Adrenal gland (tissue), 5 donors: Measurements from ENCODE around the gene ADCK1.

Experiments
- POLR2A ChIP-seq, 2 donors: fragments of 450-650 bp; IDR thresholded peaks; one replicate each; pipeline ENCODE4 v1.6.1; 2017; ENCODE audit warnings: antibody characterized with exemption in 2 of 2, mild to moderate bottlenecking in 2 of 2, moderate library complexity in 1 of 2
- TF ChIP-seq, protein P1 (sequence below), 6 experiments: fragments of 450-650 bp in 4 of 6; fragments of 200-600 bp in 2 of 6; sonication (generic) in 1 of 6; IDR thresholded peaks; 1 replicate in 5 of 6; 2 replicates in 1 of 6; pipeline versions ENCODE4 v1.5.1 to v1.8.0; 2016 to 2021; ENCODE audit warnings: antibody characterized with exemption in 6 of 6, mild to moderate bottlenecking in 2 of 6, moderate library complexity in 1 of 6
- donor health status: DM: no; HTN: no; CAD: no.

DNA sequence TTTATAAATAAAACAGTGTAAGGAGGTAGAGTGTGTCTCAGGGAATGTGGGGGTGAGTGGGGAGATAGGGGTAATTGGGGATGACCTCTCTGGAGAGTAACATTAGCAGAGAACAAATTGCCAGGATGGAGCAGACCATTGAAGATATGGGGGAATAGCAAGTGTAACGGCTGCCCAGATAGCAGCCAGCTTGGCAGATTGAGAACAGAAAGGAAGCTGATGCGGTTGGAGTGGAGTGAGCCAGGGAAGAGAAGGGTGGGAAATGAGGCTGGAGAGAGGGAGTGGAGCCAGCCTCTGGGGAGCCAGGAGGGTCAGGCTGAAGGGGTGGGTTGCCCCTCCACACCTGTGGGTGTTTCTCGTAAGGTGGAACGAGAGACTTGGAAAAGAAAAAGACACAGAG, 5.6 kb upstream of the ADCK1 start:
- TF ChIP-seq POLR2A (IDR thresholded peaks at IDR 0.05), result no peak
- TF ChIP-seq, protein P1, sequence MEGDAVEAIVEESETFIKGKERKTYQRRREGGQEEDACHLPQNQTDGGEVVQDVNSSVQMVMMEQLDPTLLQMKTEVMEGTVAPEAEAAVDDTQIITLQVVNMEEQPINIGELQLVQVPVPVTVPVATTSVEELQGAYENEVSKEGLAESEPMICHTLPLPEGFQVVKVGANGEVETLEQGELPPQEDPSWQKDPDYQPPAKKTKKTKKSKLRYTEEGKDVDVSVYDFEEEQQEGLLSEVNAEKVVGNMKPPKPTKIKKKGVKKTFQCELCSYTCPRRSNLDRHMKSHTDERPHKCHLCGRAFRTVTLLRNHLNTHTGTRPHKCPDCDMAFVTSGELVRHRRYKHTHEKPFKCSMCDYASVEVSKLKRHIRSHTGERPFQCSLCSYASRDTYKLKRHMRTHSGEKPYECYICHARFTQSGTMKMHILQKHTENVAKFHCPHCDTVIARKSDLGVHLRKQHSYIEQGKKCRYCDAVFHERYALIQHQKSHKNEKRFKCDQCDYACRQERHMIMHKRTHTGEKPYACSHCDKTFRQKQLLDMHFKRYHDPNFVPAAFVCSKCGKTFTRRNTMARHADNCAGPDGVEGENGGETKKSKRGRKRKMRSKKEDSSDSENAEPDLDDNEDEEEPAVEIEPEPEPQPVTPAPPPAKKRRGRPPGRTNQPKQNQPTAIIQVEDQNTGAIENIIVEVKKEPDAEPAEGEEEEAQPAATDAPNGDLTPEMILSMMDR (IDR thresholded peaks at IDR 0.05), result no peak
